ENCODE data around the gene IL27RA.

GRCh38 chr19:14086098-14086497, 54.5 kb downstream of the IL27RA start:
- no peak for TF ChIP-seq CTCF (IDR thresholded peaks at IDR 0.05)
- TF ChIP-seq POLR2A (IDR thresholded peaks at IDR 0.05), result no peak
- TF ChIP-seq EP300 (IDR thresholded peaks at IDR 0.05), result no peak
- no peak for TF ChIP-seq POLR2AphosphoS5 (IDR thresholded peaks at IDR 0.05)

Data from stomach (tissue), 4 donors.